Osteocyte (in vitro differentiated cells): Measurements from ENCODE around the gene CHST15. TPM values are rescaled to one million over a fixed set of nuclear protein-coding genes. Genes with fewer than 3 reads are reported as not detected.

Experiments used
- DNase-seq: peaks from one replicate; pipeline ENCODE4 v3.0.0; 2021; ENCODE audit warnings: mixed read lengths; ENCODE audit not compliant: unreplicated experiment; ENCODE audit errors: extremely low spot score
- H3K27ac Mint-ChIP-seq: one replicate; pipeline ENCODE4 v1.8.0; 2021; ENCODE audit warnings: mild to moderate bottlenecking, mixed read lengths; ENCODE audit not compliant: unreplicated experiment
- H3K27me3 Mint-ChIP-seq: one replicate; pipeline ENCODE4 v1.8.0; 2021; ENCODE audit warnings: mixed read lengths; ENCODE audit not compliant: unreplicated experiment
- H3K36me3 Mint-ChIP-seq: one replicate; pipeline ENCODE4 v1.8.0; 2021; ENCODE audit warnings: mixed read lengths; ENCODE audit not compliant: unreplicated experiment
- H3K4me1 Mint-ChIP-seq: one replicate; pipeline ENCODE4 v1.8.0; 2021; ENCODE audit warnings: mixed read lengths; ENCODE audit not compliant: unreplicated experiment
- H3K4me3 Mint-ChIP-seq: one replicate; pipeline ENCODE4 v1.8.0; 2021; ENCODE audit warnings: mild to moderate bottlenecking, moderate library complexity, mixed read lengths; ENCODE audit not compliant: unreplicated experiment
- H3K9me3 Mint-ChIP-seq: one replicate; pipeline ENCODE4 v1.8.0; 2021; ENCODE audit warnings: mixed read lengths; ENCODE audit not compliant: unreplicated experiment
- total RNA-seq: library from RNA; stranded (reverse); gene quantifications from 2 replicates; pipeline ENCODE4 v1.2.1, GENCODE V29; 2021
- TF ChIP-seq, protein P1 (sequence below): fragments of 200-600 bp; sonication (generic); IDR thresholded peaks from 2 replicates; pipeline ENCODE4 v1.5.0; 2021; ENCODE audit warnings: antibody characterized with exemption, mild to moderate bottlenecking, moderate library complexity

The CHST15 gene
- total RNA-seq, 1 donor from 2014 or later, result 66.3 TPM

DNA sequence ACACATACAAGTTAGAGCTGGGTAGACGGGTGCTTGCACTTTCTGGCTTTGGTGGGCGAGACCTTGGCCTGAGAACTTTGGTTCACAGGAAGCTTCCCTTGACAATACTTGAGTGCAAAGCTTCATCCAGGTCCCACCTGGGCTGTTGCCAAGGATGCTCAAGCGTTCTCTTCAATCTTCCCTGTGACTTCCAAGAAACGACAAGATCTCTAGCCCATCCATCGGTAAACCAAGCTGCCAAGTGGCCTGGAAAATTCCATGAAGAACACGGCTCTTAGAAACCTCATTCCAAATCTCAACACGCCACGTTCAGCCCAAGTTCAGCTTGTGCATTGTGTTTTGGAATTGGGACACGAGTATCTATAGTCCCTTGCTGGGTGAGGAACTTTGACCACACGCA, 84.7 kb downstream of the CHST15 start:
- no peaks in the 10 kb centered on the region for H3K27me3 Mint-ChIP-seq
- peaks cover 21% of the 10 kb centered on the region for H3K4me1 Mint-ChIP-seq
- H3K4me3 Mint-ChIP-seq, result no peak overlapping the region
- TF ChIP-seq, protein P1, sequence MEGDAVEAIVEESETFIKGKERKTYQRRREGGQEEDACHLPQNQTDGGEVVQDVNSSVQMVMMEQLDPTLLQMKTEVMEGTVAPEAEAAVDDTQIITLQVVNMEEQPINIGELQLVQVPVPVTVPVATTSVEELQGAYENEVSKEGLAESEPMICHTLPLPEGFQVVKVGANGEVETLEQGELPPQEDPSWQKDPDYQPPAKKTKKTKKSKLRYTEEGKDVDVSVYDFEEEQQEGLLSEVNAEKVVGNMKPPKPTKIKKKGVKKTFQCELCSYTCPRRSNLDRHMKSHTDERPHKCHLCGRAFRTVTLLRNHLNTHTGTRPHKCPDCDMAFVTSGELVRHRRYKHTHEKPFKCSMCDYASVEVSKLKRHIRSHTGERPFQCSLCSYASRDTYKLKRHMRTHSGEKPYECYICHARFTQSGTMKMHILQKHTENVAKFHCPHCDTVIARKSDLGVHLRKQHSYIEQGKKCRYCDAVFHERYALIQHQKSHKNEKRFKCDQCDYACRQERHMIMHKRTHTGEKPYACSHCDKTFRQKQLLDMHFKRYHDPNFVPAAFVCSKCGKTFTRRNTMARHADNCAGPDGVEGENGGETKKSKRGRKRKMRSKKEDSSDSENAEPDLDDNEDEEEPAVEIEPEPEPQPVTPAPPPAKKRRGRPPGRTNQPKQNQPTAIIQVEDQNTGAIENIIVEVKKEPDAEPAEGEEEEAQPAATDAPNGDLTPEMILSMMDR, result no peak
- peaks cover 61% of the 10 kb centered on the region for H3K36me3 Mint-ChIP-seq
- no peak for DNase-seq
- no peak overlapping the region for H3K27ac Mint-ChIP-seq
- H3K9me3 Mint-ChIP-seq, result no peaks in the 10 kb centered on the region

DNA sequence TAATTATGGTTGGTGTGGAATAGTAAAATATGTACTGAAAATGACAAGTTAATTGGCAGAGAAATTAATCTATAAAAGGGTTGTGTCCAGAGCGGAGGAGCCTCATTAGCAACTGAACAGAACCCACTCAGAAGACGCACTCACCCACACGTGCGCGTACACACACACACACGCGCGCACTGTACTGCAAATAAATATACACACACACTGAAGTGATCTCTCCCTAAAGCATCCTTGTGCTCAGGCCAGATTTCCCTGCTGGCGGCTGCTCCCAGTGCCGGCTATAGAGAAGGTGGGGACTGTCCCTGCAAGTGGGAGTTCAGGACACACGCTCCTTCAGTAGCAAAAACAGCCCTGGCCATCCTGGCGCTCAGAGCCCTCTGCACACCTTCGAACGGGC, 85.2 kb downstream of the CHST15 start:
- Mint-ChIP-seq H3K27ac (no peak overlapping the region), H3K36me3 (peaks cover 58% of the 10 kb centered on the region), H3K9me3 (no peaks in the 10 kb centered on the region)

DNA sequence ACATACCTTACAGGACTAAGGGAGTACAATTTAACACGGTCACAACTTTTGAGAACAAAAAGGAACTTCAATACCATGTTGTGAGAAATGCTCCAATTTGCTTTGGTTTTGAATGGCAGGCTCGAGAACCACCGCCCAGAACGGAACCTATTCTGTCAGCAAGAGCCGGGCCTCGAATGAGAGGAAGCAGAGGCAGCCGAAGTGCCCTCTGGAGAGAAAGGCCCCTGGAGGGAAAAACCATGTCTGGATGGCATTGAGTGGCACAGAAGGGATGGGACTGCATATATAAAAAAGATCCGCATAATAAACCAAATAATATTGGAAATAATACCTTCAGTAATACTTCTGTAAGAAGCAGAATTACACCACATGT, 85.6 kb downstream of the CHST15 start:
- no peak for DNase-seq
- no peaks in the 10 kb centered on the region for H3K27me3 Mint-ChIP-seq
- peaks cover 21% of the 10 kb centered on the region for H3K4me1 Mint-ChIP-seq
- no peak overlapping the region for H3K4me3 Mint-ChIP-seq
- TF ChIP-seq, protein P1, result no peak
- no peak overlapping the region for H3K27ac Mint-ChIP-seq
- no peaks in the 10 kb centered on the region for H3K9me3 Mint-ChIP-seq
- peaks cover 56% of the 10 kb centered on the region for H3K36me3 Mint-ChIP-seq

More for the DNA sequence above, 85.2 kb downstream of the CHST15 start:
- TF ChIP-seq, protein P1, result no peak
- Mint-ChIP-seq H3K4me3 (no peak overlapping the region), H3K27me3 (no peaks in the 10 kb centered on the region), H3K4me1 (peaks cover 21% of the 10 kb centered on the region)
- DNase-seq, result no peak

DNA sequence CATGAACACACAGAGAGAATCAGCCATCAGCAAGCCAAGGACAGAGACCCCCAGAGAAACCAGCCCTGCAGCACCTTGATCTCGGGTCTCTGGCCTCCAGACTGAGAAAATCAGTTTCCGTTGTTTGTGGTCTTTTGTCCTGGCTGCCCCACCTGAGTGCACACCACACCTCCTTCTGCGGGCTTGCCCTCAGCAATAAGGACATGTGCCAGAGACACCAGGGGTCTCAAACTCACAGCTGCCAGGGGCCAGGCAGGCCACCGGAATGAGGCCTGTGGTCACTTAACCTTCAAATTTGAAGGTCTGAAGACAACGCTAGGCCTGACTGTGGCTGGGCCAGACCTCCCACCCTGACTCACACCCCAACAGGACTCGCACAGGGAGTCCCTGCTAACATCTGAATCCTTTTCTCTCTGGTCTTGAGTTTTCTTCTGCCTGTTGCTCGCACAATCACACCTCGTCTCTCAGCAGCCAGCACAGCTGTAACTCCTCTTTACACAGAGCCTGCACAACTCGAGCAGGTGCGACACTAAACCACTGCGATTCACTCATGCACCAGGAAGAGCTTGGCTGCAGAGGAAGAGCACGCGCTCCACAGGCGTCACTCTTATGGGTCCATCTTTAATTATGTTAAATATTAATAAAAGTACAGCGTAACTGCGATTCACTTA, 86.2 kb downstream of the CHST15 start:
- H3K4me3 Mint-ChIP-seq, result no peak overlapping the region
- H3K27me3 Mint-ChIP-seq, result no peaks in the 10 kb centered on the region
- H3K36me3 Mint-ChIP-seq, result peaks cover 55% of the 10 kb centered on the region
- TF ChIP-seq, protein P1, result no peak
- DNase-seq, result no peak
- H3K27ac Mint-ChIP-seq, result no peak overlapping the region
- H3K9me3 Mint-ChIP-seq, result no peaks in the 10 kb centered on the region
- H3K4me1 Mint-ChIP-seq, result peaks cover 21% of the 10 kb centered on the region

DNA sequence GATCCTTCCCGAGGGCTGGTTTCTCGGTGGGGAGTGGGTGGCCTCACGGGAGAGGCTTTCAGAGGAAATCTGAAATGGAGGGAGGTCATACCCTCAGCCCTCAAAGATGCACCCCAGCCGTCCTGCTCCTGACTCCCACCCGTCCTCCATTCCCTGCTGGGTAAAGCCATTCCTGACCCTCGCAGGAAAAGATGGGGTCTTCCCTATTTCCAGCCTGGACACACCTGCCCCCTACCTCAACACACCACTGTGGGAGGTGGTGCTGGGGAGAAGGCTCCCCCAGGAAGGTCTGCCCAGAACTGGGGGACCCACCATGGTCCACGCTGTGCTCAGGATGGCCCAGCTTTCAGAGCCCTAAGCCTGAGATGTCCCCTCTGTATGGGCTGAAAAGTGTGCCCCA, 86.9 kb downstream of the CHST15 start:
- H3K9me3 Mint-ChIP-seq, result no peaks in the 10 kb centered on the region
- no peak overlapping the region for H3K27ac Mint-ChIP-seq
- TF ChIP-seq, protein P1, result no peak
- H3K4me3 Mint-ChIP-seq, result no peak overlapping the region
- H3K27me3 Mint-ChIP-seq, result no peaks in the 10 kb centered on the region
- DNase-seq, result no peak
- H3K4me1 Mint-ChIP-seq, result peaks cover 17% of the 10 kb centered on the region
- peaks cover 48% of the 10 kb centered on the region for H3K36me3 Mint-ChIP-seq
